Right lobe of liver (tissue), 6 donors: ENCODE results near the gene HCAR3. TPM values are rescaled to one million over a fixed set of nuclear protein-coding genes. Genes with fewer than 3 reads are reported as not detected.

Source experiments
- ATAC-seq, 4 donors: fragments of 200-7000 bp; cut with Tn5 transposase; one replicate each; pipeline ENCODE4 v1.9.1; 2020; ENCODE audit warnings: mild to moderate bottlenecking in 4 of 4, moderate library complexity in 4 of 4
- DNase-seq, 3 donors: peaks; one replicate each; pipeline ENCODE4 v3.0.0-alpha.2; 2020
- H3K27ac ChIP-seq, 3 donors: fragments of 200-600 bp; one replicate each; pipeline ENCODE4 v1.8.0; 2022
- H3K27me3 ChIP-seq, 2 donors: fragments of 200-600 bp; one replicate each; pipeline ENCODE4 v1.8.0; 2022
- H3K36me3 ChIP-seq, 4 donors: fragments of 200-600 bp; sonication (generic) in 1 of 4; one replicate each; pipeline versions ENCODE4 v1.5.1 to v1.8.0; 2017 to 2022; ENCODE audit warnings: control low read depth in 1 of 4
- H3K4me1 ChIP-seq, 4 donors: fragments of 200-600 bp; sonication (generic) in 1 of 4; one replicate each; pipeline versions ENCODE4 v1.5.1 to v1.8.0; 2017 to 2022; ENCODE audit warnings: control low read depth in 1 of 4
- H3K4me3 ChIP-seq, 3 donors: fragments of 200-600 bp; one replicate each; pipeline ENCODE4 v1.8.0; 2022
- H3K9me3 ChIP-seq, 4 donors: fragments of 200-600 bp; sonication (generic) in 1 of 4; one replicate each; pipeline versions ENCODE4 v1.5.1 to v1.8.0; 2017 to 2022; ENCODE audit warnings: control low read depth in 1 of 4
- POLR2A ChIP-seq: fragments of 450-650 bp; IDR thresholded peaks from one replicate; pipeline ENCODE4 v1.6.1; 2017; ENCODE audit warnings: antibody characterized with exemption, mild to moderate bottlenecking
- WGBS: methylation state at CpG from one replicate; pipeline ENCODE4 v1.1.6; 2018; ENCODE audit warnings: low coverage, low lambda C conversion rate; ENCODE audit not compliant: insufficient coverage; ENCODE audit errors: missing lambda C conversion rate; 5-methylcytosine and 5-hydroxymethylcytosine counted together
- intact Hi-C, 2 donors: fragments of 100-400 bp; cut with DNase I; formaldehyde crosslinking; loops; one replicate each; pipeline versions ENCODE4 v1.11.2 to v1.14.1; 2022
- small RNA-seq, 2 experiments: library from RNA; depleted of rRNA; stranded (forward); fragments of <200 nt; gene quantifications; one replicate each; pipeline ENCODE3, GENCODE V24; 2016
- total RNA-seq, 6 experiments: library from RNA; depleted of rRNA in 2 of 6; stranded (reverse); fragments of >200 nt in 2 of 6; fragmentation: NEBNext Ultra II Directional in 3 of 6; extraction: Animal tissue kit (Norgen Biotek cat#: 25700) in 3 of 6; gene quantifications; one replicate each; pipeline versions ENCODE4 v1.1.0 to v1.2.4, GENCODE V29; 2016 to 2023
- TF ChIP-seq, protein P1 (sequence below), 4 donors: fragments of 200-600 bp in 3 of 4; fragments of 450-650 bp in 1 of 4; IDR thresholded peaks; one replicate each; pipeline versions ENCODE4 v1.5.1 to v1.8.0; 2016 to 2022; ENCODE audit warnings: antibody characterized with exemption in 4 of 4, mild to moderate bottlenecking in 2 of 4
- donor health status: DM: no; HTN: yes; CAD: no.
- donor health status: DM: no; HTN: no; CAD: no.
- donor health status: DM: no; HTN: no; CAD: no.
- donor health status: DM: no; HTN: yes; CAD: no.
- donor health status: DM: no; HTN: yes; CAD: no.

Gene HCAR3
- total RNA-seq, 6 experiments from 2014 or later: 0.11 to 4.2 (median 0.36) TPM; not detected in 2

DNA sequence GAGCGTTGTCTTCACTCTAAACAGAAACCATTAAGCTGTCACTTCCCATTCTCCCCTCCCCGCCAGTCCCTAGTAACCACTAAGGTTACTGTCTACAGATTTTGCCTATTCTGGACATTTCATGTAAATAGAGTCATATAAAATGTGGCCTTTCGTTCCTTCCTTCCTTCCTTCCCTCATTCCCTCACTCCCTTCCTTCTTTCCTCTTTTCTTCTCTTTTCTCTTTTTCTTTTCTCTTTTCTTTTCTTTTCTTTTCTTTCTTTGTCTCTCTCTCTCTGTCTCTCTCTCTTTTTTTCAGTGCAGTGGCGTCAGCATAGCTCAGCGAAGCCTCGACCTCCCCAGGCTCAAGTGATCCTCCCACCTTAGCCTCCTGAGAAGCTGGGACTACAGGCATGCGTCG is 51.3 kb downstream of the HCAR3 start:
- TF ChIP-seq, protein P1, sequence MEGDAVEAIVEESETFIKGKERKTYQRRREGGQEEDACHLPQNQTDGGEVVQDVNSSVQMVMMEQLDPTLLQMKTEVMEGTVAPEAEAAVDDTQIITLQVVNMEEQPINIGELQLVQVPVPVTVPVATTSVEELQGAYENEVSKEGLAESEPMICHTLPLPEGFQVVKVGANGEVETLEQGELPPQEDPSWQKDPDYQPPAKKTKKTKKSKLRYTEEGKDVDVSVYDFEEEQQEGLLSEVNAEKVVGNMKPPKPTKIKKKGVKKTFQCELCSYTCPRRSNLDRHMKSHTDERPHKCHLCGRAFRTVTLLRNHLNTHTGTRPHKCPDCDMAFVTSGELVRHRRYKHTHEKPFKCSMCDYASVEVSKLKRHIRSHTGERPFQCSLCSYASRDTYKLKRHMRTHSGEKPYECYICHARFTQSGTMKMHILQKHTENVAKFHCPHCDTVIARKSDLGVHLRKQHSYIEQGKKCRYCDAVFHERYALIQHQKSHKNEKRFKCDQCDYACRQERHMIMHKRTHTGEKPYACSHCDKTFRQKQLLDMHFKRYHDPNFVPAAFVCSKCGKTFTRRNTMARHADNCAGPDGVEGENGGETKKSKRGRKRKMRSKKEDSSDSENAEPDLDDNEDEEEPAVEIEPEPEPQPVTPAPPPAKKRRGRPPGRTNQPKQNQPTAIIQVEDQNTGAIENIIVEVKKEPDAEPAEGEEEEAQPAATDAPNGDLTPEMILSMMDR (IDR thresholded peaks at IDR 0.05): no peak
- TF ChIP-seq POLR2A: no peak
- Histone ChIP-seq H3K27ac (no peak overlapping the region), H3K4me3 (no peak overlapping the region), H3K4me1 (no peaks in the 10 kb centered on the region), H3K9me3 (no peaks in the 10 kb centered on the region), H3K27me3 (no peaks in the 10 kb centered on the region), H3K36me3 (no peaks in the 10 kb centered on the region)
- ATAC-seq: no peak
- WGBS: 73% methylated on average over 8 of the region's 8 CpGs
- DNase-seq: no peak
- intact Hi-C loops: no loop called here

Small RNAs within 50 kb of the gene (small RNA-seq; reads per million reads assigned to genes)
- 0 reads per million in 2 experiments for gene AC026333.2

Other genes with a start within 250 kb of the HCAR3 start
- 10 to 100 TPM in 2 of 6 experiments, 1 to 10 TPM in 4; 8.5 to 13.0 (median 9.3) TPM for gene ZCCHC8, start 215.9 kb downstream of the HCAR3 start, total RNA-seq
- gene RSRC2, start 189.9 kb downstream of the HCAR3 start, total RNA-seq: 10 to 100 TPM; 17.6 to 27.7 (median 23.4) TPM
- 10 to 100 TPM in 1 of 6 experiments, 1 to 10 TPM in 5; 2.1 to 10.7 (median 3.5) TPM for gene KNTC1, start 189.6 kb downstream of the HCAR3 start, total RNA-seq
- gene HCAR2, start 13.5 kb downstream of the HCAR3 start, total RNA-seq: 1 to 10 TPM in 1 of 6 experiments, under 1 TPM in 3, not detected in 2; 0.14 to 4.5 (median 0.41) TPM
- gene HCAR1, start 14.0 kb upstream of the HCAR3 start, total RNA-seq: not detected
- gene DENR, start 36.0 kb upstream of the HCAR3 start, total RNA-seq: 10 to 100 TPM; 11.3 to 18.2 (median 14.5) TPM
- under 1 TPM in 5 of 6 experiments, not detected in 1; 0.07 to 0.35 (median 0.12) TPM for gene CCDC62, start 57.8 kb upstream of the HCAR3 start, total RNA-seq
- gene HIP1R, start 118.6 kb upstream of the HCAR3 start, total RNA-seq: 10 to 100 TPM; 23.6 to 37.2 (median 27.8) TPM
- gene VPS37B, start 179.3 kb upstream of the HCAR3 start, total RNA-seq: 1 to 10 TPM; 5.2 to 6.7 (median 6.0) TPM
- gene ABCB9, start 249.7 kb upstream of the HCAR3 start, total RNA-seq: 1 to 10 TPM in 2 of 6 experiments, under 1 TPM in 4; 0.48 to 1.4 (median 0.94) TPM